ENCODE results near the gene AFF3. TPM values are rescaled to one million over a fixed set of nuclear protein-coding genes. Genes with fewer than 3 reads are reported as not detected.

AFF3 gene
- total and polyA plus RNA-seq, 2 of the 8 experiments (the other 6 are each of a cell fraction or from before 2014, with no cell fraction given) = 0.27 to 3.0 TPM

DNA sequence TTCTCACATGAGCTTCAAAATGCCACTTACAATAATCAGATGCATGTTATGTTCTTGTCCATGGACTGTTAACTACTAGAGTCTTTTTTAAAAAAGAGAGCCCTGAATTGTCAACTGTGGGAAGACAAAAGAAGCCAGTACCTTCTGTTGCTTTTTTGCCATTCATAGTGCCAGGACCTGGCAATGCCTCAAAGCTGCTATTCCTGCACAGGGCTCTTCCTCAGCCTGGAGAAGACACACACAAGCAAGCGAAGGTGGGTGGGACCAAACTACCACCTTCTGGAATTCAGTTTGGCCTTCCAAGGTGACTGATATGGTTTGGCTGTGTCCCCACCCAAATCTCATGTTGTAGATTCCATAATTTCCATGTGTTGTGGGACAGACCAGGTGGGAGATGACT, 160.6 kb downstream of the AFF3 start (continued):
- TF ChIP-seq, protein P1, sequence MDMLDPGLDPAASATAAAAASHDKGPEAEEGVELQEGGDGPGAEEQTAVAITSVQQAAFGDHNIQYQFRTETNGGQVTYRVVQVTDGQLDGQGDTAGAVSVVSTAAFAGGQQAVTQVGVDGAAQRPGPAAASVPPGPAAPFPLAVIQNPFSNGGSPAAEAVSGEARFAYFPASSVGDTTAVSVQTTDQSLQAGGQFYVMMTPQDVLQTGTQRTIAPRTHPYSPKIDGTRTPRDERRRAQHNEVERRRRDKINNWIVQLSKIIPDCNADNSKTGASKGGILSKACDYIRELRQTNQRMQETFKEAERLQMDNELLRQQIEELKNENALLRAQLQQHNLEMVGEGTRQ (IDR thresholded peaks at IDR 0.05; ENCODE audit: low read length) = no peak
- no peak for TF ChIP-seq TAF7 (optimal IDR thresholded peaks at IDR 0.05; ENCODE audit: borderline replicate concordance, low read depth, low read length)
- no peak for TF ChIP-seq GABPA (IDR thresholded peaks at IDR 0.05; ENCODE audit: borderline replicate concordance, insufficient read depth, low read length)
